NCI-H460 (cell line): ENCODE results near the gene CPVL. TPM values are rescaled to one million over a fixed set of nuclear protein-coding genes. Genes with fewer than 3 reads are reported as not detected.

Experiments
- DNase-seq: peaks from one replicate; pipeline ENCODE4 v3.0.0-alpha.2; 2016; ENCODE audit warnings: low read depth; ENCODE audit errors: extremely low read depth
- total RNA-seq: library from RNA; depleted of rRNA; stranded (reverse); fragments of >200 nt; shearing (Covaris generic); gene quantifications from 2 replicates; pipeline ENCODE4 v1.2.3, GENCODE V29; 2014; rRNA removed

The CPVL gene
- total RNA-seq, 1 experiment from 2014 or later = 33.0 TPM

- DNase-seq = no peak
Observed at GRCh38 chr7:28954946-28955345, 191.4 kb downstream of the CPVL start.

DNA sequence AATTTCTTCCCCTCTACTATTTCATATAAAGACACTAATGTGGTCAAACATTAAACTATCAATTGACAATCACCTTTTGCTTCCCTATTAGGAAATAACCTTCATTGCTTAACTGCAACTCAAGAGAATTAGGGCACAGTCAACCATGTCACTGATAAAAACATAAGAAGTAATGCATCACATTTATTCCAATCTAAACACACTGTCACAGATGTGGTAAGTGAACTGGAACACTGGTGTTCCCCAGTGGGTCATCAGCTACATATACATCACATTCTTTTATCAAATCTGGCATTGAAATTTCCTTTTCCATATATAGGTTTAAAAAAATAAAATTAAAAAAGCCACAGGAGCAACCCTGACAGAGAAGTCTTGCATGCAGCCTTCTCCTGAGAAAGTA lies 191.9 kb downstream of the CPVL start:
- no peak for DNase-seq

- no peak for DNase-seq
Observed at GRCh38 chr7:28953633-28954032, 192.7 kb downstream of the CPVL start.

Other genes with a start within 250 kb of the CPVL start
- 0.05 and 0.12 TPM in 2 replicates for gene TRIL, start 188.2 kb downstream of the CPVL start, total RNA-seq
- gene CHN2, start 48.2 kb upstream of the CPVL start, total RNA-seq = 3.3 and 3.6 TPM in 2 replicates